GM21447 (cell line): ENCODE data around the gene CKAP4.
"Not testable (repeated sequence)": the region's sequence is repeated elsewhere in the genome, so short reads cannot be mapped to it uniquely, and the experiment has no call there.

Source experiments
- ATAC-seq: cut with Tn5 transposase; IDR thresholded peaks from one replicate; pipeline ENCODE4 v1.9.1; 2021; ENCODE audit not compliant: unreplicated experiment

The CKAP4 gene, protein sequence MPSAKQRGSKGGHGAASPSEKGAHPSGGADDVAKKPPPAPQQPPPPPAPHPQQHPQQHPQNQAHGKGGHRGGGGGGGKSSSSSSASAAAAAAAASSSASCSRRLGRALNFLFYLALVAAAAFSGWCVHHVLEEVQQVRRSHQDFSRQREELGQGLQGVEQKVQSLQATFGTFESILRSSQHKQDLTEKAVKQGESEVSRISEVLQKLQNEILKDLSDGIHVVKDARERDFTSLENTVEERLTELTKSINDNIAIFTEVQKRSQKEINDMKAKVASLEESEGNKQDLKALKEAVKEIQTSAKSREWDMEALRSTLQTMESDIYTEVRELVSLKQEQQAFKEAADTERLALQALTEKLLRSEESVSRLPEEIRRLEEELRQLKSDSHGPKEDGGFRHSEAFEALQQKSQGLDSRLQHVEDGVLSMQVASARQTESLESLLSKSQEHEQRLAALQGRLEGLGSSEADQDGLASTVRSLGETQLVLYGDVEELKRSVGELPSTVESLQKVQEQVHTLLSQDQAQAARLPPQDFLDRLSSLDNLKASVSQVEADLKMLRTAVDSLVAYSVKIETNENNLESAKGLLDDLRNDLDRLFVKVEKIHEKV

DNA sequence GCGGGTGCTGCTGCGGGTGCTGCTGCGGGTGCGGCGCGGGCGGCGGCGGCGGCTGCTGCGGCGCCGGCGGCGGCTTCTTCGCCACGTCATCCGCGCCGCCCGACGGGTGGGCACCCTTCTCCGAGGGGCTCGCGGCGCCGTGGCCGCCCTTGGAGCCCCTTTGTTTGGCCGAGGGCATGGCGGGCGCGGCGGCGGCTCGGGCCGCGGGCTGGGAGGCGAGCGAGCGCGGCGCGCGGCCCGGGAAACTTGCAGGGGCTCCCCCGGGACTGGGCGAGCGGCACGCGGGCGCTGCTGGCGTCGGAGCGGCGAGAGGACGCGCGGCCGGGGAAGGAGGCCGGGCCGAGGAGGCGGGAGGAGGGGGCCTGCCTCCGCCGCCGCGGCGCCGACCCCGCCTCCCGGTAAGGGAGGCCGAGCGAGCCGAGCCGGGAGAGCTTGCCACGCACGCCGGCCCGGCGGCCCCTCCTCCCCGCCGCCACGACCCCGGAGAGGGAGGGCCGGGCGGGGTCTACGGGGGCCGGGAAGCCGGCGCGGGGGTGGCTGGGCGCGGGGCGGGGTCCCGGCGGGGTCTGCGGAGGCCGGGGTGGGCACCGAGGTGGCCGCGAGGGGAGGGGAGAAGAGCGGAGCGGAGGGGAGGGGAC lies at the start of gene CKAP4:
CKAP4 (minus strand) TSS at position 347 of the 638 bp plus-strand sequence; CDS start at position 178, 169 bp downstream.
- ATAC-seq = peak; percentile 44

GRCh38 chr12:106297075-106297474 lies 49.3 kb upstream of the CKAP4 start:
- ATAC-seq = no peak

DNA sequence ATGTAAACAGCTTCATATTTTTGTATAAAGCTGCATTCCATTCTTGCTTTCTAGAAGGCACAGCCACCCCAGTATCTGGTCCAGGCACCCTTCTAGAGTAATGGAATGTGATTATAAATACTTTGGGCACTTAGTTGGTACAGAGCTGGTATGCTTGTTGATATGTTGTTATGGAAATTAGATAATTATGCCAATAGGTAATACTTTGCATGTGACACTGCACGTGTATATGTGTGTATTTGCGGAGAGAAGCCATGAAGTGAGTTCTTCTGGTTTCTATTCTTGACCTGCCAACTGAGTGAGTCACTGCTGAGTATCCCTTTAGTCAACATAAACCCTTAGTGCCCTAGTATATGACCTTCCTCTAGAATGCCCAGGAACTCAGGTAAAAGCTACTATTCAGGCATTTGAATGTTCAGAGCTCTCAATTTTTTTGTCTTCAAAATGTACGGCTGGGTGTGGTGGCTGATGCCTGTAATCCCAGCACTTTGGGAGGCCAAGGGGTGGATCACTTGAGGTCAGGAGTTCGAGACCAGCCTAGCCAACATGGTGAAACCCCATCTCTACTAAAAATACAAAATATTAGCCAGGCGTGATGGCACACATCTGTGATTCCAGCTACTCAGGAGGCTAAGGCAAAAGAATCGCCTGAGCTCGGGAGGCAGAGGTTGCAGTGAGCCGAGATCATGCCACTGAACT lies 48.5 kb upstream of the CKAP4 start:
- no peak for ATAC-seq

GRCh38 chr12:106292339-106292738 lies 44.5 kb upstream of the CKAP4 start:
- ATAC-seq = no peak

DNA sequence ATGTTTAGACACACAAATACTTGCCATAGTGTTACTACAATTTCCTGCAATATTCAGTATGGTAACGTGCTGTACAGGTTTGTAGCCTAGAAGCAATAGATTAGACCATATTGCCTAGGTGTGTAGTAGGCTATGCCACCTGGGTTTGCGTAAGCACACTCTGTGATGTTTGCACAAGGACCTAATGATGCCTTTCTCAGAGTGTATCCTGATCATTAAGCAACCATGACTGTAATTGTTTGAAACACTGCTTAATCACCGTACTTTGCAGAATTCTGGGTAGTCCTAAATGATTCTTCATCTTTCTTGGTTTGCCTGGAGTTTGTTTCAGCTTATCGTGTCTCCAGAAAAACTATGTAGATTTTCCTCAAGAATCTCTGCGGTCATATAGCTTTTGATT lies 43.5 kb upstream of the CKAP4 start:
- no peak for ATAC-seq

- ATAC-seq = no peak
These were observed 42.8 kb upstream of the CKAP4 start for GRCh38 chr12:106290666-106291065.

GRCh38 chr12:106289196-106289681 lies 41.4 kb upstream of the CKAP4 start:
- no peak for ATAC-seq

DNA sequence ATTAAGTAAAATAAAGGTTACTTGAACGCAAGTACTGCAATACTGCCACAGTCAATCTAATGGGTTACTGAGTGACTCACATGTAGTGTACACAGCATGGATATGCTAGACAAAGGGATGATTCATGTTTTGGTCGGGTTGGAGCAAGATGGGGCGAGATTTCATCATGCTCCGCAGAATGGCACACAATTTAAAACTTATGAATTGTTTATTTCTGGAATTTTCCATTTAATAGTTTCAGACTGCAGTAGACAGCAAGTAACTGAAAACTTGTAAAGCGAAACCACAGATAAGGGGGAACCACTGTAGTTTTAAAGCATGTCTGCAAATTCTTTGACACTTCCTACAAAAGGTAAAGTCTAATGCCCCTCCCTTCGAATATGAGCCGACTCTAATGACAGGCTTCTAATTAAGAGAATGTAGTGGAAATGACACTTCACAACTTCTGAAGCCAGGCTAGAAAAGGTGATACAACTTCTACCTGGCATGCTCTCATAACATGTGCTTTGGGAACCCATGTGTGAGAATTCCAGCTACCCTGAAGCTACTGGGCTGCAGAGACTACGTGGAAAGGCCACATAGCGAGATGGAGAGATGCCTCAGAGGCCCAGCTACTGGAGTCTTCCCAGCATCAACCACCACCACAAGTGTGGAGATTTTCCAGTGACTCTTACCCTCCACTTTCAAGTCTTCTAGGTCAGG lies 40.8 kb upstream of the CKAP4 start:
- ATAC-seq = no peak

DNA sequence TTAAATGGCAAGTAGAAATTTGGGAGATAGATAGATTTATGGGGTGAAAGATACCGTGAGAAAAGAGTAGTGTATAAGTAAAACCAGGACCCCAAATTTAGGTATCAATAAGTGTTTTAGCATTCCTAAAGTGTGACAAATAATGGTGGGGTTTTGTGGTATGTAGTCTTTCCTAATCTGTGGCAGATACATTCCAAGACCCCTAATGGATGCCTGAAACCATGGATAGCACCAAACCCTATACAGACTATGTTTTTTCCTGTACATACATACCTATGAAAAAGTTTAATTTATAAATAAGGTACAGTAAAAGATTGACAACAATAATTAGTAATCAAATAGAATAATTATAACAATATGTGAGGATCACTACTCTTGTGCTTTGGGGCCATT lies 40.3 kb upstream of the CKAP4 start:
- no peak for ATAC-seq

DNA sequence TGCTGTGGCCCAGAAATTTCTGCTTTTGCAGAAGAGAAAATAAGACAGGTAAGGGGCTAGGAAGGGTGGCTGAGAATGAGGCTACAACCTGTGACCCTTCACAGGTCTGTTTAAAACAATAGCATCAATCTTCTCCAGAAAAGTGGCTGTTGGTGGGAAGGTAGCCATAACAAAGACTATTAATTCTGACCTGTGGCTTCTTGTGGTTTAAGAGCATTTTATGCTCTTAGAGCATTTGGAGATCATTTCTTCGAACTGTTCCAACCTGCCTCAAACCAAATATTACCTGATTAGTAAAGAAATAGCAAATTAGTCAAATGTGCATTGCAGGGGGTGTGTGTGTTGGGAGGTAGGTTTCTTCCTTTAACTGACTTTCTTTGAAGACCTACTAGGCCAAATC lies 39.5 kb upstream of the CKAP4 start:
- no peak for ATAC-seq

DNA sequence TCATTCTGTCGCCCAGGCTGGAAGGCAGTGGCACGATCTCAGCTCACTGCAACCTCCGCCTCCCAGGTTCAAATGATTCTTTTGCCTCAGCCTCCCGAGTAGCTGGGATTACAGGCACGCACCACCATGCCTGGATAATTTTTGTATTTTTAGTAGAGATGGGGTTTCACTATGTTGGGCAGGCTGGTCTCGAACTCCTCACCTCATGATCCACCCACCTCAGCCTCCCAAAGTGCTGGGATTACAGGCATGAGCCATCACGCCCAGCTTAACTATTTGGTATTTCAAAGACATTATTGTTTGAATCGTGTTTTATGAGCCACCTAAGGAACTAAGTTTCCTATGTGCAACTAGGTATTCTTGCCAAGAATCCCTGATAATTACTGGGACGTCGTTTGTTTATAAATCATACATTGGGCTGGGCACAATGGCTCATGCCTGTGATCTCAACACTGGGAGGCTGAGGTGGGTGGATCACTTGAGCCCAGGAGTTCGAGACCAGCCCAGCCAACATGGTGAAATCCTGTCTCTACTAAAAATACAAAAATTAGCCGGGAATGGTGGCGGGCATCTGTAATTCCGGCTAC lies 38.8 kb upstream of the CKAP4 start:
- not testable (repeated sequence) for ATAC-seq

DNA sequence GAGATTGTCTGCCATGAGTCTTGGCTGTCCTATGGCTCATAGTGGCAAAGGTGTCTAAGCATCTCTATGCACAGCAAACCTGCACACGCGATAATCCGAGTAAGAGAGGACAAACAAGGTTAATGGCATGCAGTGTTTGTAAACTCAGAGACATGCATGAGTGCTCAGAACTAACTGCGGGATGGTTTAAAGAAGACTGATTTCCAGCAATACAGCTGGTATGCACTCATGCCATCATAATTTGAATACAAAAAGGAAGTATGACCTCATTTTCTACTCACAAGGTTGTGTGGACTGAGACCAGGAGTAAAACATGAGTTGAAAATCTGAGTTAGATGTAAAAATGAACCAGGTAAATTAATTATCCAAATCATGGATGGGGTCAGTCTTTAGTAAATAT lies 38.2 kb upstream of the CKAP4 start:
- no peak for ATAC-seq

DNA sequence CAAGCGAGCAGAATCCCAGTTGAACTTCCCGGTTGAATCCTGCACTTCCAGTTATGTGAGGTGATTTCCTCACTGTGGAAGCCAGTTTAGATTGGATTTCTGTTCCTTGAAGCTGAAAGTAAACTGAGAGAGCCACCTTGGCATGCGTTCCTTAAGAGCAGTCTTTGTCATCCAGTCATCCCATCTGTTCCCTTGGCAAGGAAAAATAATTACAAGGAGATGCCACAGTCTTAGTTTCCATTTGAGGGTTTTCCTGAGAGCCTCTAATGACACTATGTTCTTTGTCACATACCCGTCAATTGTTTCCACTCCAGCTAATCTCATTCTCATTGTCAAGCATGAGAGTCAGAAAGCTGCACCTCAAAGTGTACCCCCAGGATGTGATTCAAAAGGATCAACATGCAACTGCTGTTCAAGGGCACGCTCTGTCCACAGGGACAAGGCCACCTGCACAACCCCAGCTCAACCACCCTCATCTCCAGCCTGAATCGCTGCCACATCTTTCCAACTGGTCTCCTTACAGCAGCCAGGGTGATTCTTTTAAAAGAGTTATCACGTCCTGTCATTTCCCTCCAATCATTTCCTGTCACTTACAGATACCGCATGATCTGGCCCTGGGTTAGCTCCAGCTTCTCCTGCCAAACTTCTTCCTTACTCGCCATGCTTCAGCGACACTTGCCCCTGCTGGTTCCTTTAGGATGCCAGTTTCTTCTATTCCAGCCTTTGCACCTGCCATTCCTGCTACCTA lies 36.7 kb upstream of the CKAP4 start:
- no peak for ATAC-seq

- ATAC-seq = no peak
These were observed 34.8 kb upstream of the CKAP4 start for GRCh38 chr12:106282457-106283097.

GRCh38 chr12:106281804-106282203 lies 34.0 kb upstream of the CKAP4 start:
- ATAC-seq = no peak

DNA sequence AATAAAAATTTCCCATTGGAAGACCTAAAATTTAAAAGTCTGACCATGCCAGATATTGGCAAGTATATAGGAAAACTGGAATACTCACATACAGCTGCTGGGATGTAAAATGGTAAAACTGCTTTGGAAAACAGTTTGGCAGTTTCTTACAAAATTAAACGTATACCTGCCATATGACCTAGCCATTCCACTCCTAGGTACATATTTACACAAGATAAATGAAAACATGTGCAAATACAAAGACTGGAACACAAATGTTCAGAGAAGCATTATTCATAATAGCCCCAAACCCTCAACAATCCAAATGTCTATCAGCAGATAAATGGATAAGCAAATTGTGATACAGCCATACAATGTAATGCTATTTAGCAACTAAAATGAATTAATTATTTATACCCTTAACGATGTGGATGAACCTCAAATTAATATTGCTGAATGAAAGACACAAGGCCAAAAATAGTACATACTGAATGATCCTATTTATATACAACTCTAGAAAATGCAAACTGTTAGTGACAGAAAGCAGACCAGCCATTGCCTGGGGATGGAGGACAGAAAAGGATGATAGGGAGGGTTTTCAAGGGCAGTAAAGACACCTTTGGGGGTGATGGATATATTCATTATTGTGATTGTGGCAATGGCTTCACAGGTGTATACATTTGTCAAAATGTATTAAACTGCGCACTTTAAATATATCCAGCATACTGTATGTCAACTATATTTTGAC lies 33.4 kb upstream of the CKAP4 start:
- ATAC-seq = no peak

DNA sequence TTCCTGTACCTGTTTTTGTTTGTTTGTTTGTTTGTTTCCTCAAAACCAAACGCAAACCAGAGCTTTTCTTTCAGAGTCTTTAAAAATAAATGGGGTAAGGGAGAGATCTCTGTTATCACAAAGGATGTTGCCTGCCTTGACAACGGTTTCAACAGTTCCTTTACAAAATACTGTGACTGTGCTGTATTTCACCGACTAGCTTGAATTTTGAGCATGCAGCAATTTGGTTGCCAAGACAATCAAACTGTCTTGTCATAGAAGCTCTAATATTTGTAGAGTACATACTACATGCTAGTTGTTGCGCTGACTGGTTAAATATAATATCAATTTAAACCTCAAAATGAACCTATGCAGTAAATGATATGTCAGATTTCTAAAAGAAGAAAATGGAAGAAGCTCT lies 32.3 kb upstream of the CKAP4 start:
- no peak for ATAC-seq

DNA sequence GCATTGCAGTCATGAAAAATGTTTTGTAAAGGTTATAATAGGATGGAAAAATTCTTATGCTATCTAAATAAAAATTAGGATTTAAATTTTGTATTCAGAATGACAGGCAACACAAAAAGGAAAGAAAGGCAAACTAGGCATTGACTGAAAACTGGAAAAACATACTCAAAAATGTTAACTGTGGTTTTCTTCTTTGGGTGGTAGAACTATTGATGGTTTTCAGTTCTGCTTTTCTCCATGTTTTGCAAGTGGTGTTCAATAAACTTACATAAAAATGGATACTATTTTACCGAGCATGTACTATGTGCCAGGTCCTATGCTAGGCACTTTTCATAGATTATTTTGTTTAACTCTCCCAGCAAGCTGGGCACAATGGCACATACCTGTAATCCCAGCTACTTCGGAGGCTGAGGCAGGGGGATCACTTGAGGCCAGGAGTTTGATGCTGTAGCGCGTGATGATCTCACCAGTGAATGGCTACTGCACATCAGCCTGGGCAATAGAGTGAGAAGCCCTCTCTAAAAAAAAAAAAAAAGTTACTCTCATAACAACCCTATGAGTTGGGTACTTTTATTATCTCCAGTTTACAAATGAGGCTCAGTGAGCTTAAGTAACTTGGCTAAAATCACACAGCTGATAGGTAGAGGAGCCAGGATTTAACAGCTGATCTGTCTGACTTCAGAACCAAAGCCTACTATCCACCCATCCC lies 28.4 kb upstream of the CKAP4 start:
- peak; percentile 85 for ATAC-seq
